HG03439 (cell line): ENCODE data around the gene STARD4.

Source experiments
- ATAC-seq: cut with Tn5 transposase; IDR thresholded peaks from one replicate; pipeline ENCODE4 v1.9.1; 2021; ENCODE audit warnings: mild to moderate bottlenecking, moderate library complexity; ENCODE audit not compliant: unreplicated experiment

STARD4 gene

DNA sequence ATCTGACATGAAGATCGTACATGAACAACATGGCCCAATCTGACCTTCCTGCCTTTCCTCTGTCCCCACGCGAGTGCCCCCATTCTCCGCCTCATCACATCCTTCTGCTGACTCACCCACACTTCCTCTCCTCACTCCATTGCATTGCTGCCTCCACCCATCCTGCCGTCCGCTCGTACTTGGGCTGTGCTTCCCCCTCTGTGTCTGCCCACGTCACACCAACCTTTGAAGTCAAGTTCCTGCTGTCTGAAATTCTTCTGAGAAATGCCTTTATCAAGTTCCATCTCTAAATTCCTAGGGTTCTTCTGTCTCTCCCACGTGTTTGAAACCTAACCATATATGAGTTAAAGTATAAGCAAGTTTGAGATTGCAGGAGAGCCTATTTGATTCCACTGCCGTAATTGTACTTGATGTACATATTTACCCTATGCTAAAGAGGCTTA, 18.0 kb upstream of the STARD4 start:
- ATAC-seq, result peak; percentile 74

DNA sequence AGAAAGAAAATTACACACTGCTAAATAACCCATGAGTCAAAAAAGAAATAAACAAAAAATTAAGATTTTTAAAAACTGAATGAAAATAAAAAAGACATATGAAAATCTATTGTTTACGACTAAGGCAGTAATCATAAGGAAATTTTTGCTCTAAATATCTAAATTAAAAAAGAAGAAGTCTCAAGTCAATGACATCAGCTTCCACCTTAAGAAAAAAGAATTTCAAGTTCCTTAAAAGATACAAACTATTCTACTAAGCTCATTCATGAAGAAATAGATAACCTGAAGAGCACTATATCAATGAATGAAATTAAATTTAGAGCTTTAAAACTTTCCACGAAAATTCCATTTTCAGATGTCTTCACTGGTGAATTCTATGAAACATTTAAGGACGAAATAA, 15.7 kb upstream of the STARD4 start:
- ATAC-seq, result no peak

DNA sequence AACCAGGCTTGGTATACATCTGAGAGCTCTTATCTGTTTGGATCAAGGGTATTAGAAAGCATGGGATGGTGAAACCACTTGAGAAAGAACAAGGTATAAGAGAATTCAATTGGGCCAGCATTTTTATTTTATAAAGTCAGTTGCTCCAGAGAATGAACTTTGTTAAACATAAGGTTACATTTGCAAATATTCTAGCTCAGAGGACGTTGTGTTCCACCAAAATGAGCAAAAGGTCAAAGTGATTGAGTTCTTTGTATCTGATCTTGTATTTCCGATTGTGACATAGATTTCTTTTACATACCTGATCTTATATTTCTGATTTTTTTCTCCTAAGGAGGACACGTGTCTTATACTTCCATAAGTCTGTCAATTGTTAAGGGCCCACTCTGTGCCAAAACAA, 8.6 kb upstream of the STARD4 start:
- no peak for ATAC-seq

DNA sequence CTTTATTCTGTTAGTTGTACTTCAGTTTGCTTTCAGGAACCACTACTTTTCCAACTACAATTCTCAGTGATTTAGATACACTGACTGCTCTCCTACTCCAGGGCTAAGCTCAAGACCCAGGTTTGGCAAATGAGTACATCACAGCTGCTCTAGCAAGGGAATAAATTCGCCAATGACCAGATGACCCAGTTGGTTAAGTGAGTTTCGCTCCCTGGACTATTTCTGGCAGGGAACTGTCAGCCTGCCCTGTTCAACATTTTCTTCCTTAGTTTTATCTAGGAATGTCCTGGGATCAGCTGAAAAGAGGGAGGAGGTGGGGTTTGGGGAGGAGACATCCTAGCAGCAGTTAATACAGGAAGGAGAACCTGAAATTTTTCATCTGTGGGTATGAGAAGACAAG, 6.4 kb upstream of the STARD4 start:
- no peak for ATAC-seq

DNA sequence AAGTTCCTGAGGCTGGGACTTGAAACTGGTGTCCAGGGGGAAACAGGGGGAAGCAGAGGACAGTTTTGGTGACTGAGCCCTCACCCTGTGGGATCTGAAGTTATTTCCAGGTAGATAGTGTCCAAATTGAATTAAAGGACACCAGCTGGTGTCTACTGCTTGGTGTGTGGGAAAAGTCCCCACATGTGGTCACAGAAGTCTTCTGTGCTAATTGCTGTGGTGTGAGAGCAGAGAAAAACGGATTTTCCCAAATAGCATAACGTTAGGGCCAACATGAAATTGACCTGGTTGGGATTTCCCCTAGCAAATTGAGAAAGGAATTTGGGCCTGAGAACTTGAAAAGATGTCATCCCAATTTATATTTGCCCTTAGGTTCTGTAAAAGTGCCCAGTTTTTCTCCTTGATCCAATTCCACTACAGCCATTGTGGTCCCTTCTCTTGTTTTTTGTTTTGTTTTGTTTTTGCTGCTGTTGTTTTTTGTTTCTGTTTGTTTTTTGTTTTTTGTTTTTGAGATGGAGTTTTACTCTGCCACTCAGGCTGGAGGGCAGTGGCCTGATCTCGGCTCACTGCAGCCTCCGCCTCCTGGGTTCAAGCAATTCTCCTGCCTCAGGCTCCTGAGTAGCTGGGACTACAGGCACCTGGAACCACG, 5.6 kb upstream of the STARD4 start:
- peak; percentile 48 for ATAC-seq

DNA sequence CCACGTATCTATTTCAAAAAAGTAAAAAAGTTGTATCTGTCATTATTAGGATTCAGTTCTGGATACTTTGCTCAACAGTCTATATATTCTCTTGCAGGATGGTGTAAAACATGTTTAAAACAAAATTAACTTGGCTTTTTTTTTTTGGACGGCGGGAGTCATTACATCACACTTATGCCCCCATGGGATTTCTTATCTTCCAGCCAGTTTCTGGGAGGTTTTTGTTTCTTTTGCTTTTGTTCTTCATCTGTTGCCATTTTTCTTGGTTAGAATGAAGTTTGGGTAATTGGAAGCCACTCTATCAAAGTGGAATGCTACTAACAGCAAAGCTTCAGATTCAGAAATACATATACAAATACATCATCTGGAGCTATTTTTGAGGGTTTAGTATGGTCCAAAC, 1.8 kb upstream of the STARD4 start:
- ATAC-seq, result no peak

DNA sequence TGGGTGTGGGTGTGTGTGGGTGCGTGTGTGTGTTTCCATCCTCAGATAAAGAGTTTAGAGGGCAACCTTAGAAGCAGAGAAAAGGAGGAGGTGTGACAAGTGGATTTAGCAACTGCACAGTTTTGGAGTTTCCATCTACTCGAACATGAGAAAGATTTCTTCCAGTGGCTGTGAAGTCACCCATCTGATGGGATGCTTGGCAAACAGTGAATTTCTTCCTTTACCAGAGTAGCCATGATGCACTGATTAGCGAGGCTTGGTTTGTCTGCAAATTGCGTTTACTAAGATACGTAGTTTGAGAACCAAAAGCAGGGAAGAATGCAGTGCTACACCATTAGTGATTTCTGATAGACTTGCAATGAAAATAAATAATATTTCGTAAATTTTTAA, 791 bp upstream of the STARD4 start:
- ATAC-seq, result no peak

DNA sequence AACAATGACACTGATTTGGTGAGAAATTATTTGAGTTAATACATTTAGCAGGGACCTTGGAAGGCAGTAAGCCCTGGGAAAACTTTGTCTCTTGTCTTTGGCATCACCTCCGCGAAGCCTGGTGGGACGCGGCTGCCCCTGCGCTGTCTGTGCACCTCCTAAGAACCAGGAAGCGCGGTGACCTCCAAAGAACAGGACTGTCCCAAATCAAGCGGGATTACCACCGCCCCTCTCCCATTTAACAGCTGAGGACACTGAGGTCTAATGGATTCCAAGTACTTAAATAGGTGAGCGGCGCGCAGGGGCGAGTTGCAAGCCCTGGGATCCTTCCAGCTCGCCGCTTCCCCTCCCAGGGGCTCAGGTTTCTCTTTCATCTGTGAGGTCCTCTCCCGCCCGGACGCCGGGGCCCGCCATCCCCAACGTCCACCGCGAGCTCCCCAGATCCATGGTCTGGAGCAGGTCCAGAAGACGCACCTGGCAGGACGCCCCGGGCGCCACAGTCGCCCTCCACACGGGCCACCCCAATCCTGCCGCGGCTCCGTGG, 432 bp downstream of the STARD4 start:
- peak; percentile 14 for ATAC-seq

DNA sequence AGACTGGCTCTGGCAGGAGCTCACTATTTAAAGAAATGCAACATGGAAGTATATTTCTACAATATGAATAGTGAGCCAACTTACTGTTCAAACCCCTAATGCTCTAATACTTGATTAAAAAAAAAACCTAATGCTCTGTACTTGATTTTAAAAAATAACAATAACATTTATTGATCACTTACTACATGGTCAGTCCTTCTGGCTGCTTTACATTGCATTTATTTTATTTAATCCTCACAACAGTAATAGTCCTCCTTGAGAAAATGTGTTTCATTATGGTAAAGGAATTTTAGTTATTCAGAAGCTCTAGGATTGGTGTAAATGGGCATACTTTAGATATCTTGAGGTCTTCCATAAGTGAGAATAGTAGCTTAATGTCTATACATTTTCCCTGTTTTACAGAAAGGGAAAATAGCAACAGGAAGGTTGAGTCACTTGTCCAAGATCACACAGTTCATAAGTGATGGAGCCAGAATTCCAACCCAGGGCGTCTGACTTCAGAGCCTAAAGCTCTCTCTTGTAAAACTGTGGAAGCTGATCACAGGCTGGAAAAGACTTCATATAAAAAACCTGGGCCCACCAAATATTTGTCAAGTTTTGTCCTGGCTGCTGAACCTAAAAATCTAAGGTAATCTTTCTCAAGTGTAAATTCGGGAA, 1.0 kb downstream of the STARD4 start:
- no peak for ATAC-seq

DNA sequence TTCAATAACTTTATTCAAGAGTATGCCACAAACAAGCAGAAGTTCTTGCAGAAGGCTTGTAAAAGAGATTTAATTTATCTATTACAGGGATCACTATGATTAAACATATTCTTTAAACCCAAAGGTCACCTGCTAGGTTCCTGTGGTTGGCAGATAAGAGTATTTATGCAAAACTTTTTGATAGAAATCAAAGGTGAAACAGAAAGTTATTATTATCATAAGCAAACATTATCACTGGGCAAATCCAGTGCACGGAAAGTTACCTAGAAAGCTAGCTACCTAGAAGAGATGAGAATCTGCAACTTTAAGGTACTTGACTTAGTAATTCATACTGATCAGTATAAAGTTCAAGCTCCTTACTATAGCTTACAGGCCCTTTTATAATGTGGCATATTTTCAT, 3.2 kb downstream of the STARD4 start:
- ATAC-seq, result no peak

DNA sequence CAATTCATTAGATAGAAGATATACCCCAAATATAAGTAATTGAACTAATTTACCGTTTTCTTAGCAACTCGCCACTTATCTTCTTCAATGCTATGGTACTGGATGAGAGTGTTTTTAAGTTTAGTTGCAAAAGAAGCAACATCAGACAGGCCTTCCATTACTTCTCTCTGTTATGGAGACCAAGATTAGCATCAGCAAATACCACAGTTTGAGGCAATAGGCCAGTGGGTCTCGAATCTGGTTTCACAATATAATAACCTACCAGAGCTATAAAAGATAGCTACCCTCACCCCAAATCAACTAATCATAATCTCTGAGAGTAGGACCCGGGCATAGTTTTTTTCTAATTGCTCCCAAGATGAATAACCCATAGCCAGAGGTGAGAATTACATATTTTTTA, 5.1 kb downstream of the STARD4 start:
- ATAC-seq, result no peak

DNA sequence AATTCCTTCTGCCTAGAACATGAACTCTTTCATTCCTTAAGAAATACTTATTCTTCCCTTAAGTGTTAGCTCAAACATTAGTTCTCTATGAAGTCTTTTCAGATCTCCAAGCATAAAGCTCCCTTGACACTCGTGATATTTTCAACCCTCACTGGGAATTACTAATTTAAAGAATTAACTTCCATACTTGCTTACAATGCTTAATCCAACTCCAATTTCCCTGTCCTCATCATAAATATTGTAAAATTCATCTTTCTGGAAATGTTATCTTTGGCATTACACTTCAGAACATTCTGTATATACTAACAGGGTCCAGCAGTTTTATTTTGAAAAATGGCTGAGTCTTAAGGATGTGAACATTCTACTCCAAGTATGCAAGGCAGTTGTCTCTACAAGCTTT, 7.2 kb downstream of the STARD4 start:
- ATAC-seq, result no peak

DNA sequence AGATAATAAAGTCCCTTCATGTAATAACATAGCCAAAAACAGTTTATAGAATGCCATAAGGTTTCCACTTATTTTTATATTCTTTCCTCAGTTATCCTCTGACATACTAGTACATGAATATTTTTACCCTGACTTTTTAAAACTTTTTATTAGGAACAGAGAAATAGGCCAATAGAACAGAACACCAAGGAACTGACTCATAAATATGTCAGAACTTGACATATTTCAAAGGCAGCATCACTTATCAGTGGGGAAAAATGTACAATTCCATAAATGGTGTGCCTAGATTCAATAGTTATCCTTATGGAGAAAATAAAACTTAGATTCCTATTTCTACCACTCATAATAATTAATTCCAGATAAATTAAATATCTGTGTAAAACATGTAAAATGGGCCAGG, 9.4 kb downstream of the STARD4 start:
- no peak for ATAC-seq

DNA sequence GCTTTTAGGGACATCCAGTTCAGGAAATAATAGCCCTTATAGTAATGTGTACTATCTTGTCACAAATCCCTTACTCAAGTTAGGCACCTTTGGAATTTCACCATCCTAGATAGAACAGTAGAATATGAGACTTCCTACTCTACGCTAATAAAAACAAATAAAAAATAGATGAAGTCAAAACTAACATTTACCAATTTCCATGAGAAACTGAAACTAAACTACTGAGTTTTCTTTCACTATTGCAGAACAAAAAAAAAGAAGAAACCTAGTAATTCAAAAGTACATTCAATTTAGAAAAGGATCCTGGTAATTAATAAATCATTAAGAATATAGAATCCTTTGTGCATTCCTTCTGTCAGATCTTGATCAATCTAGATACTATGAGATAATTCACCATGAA, 14.0 kb downstream of the STARD4 start:
- ATAC-seq, result no peak

DNA sequence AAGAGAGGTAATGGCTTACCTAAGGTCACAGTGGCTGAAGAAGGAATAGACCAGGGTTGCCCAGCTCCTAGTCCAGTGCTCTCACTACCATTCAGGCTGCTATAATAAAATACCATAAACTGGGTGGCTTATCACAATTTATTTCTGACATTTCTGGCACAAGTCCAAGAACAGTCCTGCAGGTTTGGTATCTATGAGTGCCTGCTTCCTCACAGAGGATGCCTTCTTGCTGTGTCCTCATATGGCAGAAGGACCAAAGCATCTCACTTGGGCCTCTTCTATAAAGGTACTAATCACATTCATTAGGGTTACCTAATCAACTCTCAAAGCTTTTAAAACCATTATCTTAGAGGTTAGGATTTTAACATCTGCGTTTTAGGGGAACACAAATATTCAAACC, 17.2 kb downstream of the STARD4 start:
- ATAC-seq, result no peak

DNA sequence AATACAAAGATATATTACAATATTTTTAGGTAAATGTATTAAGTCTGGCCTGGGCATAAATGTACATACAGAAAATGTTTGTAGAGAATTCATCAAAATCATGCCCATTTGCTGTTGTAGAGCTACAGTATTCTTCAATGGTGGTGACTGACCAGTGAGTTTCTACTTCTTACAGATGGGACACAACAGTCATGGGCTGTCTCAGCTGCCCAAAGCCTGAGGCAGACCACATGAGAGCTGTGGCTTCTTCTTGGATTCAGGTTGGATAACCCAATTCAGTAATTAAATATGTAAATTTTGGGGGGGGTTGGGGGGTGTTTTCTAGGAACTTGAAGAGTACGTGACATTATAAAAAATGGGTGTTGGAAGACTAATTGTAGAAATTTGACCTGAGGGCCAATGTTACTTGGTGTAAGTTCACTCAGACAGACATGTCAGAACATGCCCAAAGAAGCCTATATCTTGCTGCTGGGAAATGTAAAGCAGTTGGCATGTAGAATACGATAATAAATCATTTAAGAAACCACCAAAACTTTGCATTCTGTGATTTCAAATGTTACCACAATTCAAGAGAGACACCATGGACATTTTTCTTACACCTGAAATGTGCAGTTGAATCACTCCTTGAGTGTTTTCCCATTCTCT, 17.9 kb downstream of the STARD4 start:
- no peak for ATAC-seq

DNA sequence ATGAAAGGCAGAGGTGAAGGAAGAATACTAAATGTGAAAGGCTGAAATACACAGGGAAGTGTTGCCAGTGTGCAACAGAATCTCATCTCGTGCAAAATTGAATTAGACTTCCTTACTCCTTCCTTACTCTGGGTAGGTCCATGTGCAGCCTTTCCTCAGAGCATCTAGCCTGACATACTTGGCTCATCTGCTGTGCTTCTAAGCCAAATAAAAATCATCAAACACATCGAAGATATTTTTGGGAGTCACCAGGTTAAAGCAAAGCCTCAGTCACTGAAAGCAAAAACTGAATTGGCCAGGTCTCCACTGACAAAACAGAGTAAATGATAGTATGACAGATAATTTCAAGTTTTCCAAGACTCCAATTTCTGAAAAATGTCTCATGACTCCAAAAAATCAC, 19.3 kb downstream of the STARD4 start:
- ATAC-seq, result no peak

DNA sequence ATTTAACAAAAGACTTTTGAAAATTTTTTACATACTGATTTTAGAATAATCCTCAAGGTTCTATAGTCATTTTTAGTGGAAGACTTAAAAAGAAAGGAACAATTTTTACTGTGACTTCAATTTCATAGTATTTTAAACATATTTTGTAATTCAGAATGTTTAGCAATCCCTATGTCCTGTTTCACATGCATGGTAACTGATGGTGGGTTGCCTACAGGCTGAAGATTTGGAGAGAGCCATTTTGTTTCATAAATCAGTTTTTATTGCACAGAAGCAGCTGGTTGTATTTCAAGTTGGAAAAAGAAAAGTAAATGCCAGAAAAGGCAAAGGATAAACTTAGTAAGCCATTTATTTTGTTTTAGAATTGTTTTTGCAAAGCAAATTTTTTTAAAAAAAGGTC, 24.0 kb downstream of the STARD4 start:
- no peak for ATAC-seq

DNA sequence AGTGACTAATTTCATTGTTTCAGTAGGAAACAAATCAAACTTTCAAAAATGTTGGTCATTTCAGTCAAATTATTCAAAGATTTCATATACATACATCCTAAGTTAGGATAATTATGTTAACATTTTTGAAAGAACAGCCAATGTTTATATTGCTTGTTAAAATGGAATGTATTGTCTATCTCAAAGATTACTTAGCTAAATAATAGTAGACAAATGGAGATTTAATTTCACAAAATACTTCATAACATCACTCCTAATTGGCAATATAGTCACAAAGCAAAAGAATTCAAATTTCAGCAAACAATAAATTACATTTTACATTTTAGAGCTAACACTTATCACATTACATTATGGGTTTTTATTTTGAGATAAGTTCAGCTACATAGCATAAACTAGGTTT, 25.4 kb downstream of the STARD4 start:
- no peak for ATAC-seq

DNA sequence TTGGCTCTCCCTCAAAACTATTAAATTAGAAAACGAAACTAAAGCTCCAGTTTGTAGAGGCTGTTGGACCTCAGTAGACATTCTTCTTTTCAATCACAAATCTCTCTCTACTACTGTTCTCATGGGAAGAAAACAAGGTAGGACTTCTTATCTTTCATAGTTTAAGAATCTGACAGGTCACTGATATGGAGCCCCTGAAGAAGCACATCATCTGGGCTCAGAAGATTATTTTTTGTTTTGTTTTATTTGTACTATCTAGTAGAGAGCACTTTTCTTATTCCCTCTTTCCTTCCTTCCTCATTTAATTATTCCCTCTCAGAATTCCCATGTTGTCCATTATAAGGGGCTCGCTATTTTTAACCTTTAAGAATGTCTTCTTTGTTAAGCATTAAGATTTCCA, 26.3 kb downstream of the STARD4 start:
- no peak for ATAC-seq

DNA sequence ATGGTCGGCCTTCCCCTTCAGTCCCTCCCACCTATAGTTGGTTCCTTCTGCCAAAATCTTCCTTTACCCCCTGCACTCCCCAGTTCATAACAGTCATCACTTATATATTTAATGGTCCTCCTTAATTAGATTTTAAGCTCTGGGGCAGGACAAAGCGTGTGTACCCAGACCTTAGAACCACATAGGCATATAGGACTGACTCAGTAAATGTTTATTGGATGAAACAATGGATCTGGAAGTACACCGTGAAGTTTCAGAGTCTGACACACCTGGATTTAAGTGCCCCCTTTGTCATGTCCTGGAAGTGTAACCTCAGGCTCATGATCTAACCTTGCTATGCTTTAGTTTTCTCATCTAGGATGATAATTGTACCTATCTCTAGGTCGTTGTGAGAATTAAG, 32.0 kb downstream of the STARD4 start:
- ATAC-seq, result no peak

DNA sequence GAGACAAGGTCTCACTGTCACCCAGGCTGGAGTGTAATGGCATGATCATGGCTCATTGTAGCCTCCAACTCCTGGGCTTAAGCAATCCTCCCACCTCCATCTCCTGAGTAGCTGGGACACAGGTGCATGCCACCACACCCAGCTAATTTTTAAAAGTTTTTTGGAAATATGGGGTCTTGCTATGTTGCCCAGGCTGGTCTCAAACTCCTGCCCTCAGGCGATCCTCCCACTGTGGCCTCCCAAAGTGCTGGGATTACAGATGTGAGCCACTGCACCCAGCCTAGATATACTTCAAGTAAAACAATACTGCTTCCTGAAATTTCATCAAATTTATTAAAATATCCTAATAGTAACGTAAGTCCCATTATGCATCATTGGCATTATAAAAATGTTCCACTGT, 33.4 kb downstream of the STARD4 start:
- no peak for ATAC-seq
